Measurements from ENCODE around the gene LRMDA. TPM values are rescaled to one million over a fixed set of nuclear protein-coding genes. Genes with fewer than 3 reads are reported as not detected.

Gene LRMDA
- under 0.01 TPM in 1 of 2 replicates, not detected in the other for total RNA-seq (2012; rRNA removed)
- polyA plus RNA-seq (2012; rRNA removed) = 0.07 TPM in 1 of 2 replicates, not detected in the other
- 0.01 TPM in 1 of 2 replicates, not detected in the other for polyA plus RNA-seq (2012; cell fraction: cytosol; rRNA removed)
- not detected in 2 replicates for polyA plus RNA-seq (2012; cell fraction: nucleus; rRNA removed; ENCODE audit: low replicate concordance)
- Bru-seq, nascent RNA = percentile 17 among the genes with signal in this experiment
- BruChase-seq, experiment 1, labeled RNA remaining after a 6-hour chase = percentile 24 among the genes with signal in this experiment
- percentile 26 among the genes with signal in this experiment for BruChase-seq, experiment 2, labeled RNA remaining after a 2-hour chase
- long read RNA-seq = 0 reads

GRCh38 chr10:75431180-75432111, at the start of gene LRMDA:
TSS of gene LRMDA (plus strand) at chr10:75431624.
- in situ Hi-C loops (cut with MboI; ENCODE audit: low sequenced_read_pairs) = no loop called here
- H3K23ac ChIP-seq (ENCODE audit: low read depth, low read length) = no peak within 1 kb of the TSS
- H4K8ac ChIP-seq (ENCODE audit: low read depth in 2 of 2, low read length in 2 of 2) = no peak within 1 kb of the TSS; a peak in 1 of 4 replicates
- H3K9ac ChIP-seq (ENCODE audit: low read depth, low read length) = no peak within 1 kb of the TSS
- H3K9me3 ChIP-seq (ENCODE audit: control insufficient read depth, insufficient read depth, low read length) = no peaks in the 10 kb centered on the region
- no peak within 1 kb of the TSS for H2BK120ac ChIP-seq (ENCODE audit: low read depth, low read length)
- H3K9me1 ChIP-seq (ENCODE audit: insufficient read depth, low read length) = no peaks in the 10 kb centered on the region
- H2BK5ac ChIP-seq (ENCODE audit: low read depth, low read length, poor library complexity, severe bottlenecking) = no peak within 1 kb of the TSS
- no peak within 1 kb of the TSS for H4K5ac ChIP-seq (ENCODE audit: low read depth, low read length)
- intact Hi-C loops (cut with micrococcal nuclease) = no loop called here
- H2AFZ ChIP-seq (replicated peaks; ENCODE audit: low read length, poor library complexity) = peak within 1 kb of the TSS; percentile 71
- no peaks in the 10 kb centered on the region for H3K36me3 ChIP-seq (ENCODE audit: control insufficient read depth, insufficient read depth, low read length)
- H2AK9ac ChIP-seq (replicated peaks; ENCODE audit: low read depth, low read length, poor library complexity) = no peak within 1 kb of the TSS
- no peak within 1 kb of the TSS; the same call in 1 of the 2 replicates for H3K4me3 ChIP-seq (ENCODE audit: insufficient read depth, low read depth, low read length)
- dilution Hi-C loops (cut with HindIII; ENCODE audit: low sequenced_read_pairs, unreplicated experiment) = no loop called here
- no peak within 1 kb of the TSS for H2AK5ac ChIP-seq (ENCODE audit: low read depth, low read length)
- no peak within 1 kb of the TSS for H2BK15ac ChIP-seq (ENCODE audit: low read depth, low read length)
- DNase-seq (no peak), ATAC-seq (ENCODE audit: low read depth) (peak; percentile 46)
- H4K91ac ChIP-seq (ENCODE audit: insufficient read depth, low read depth, low read length) = no peak within 1 kb of the TSS
- no peak within 1 kb of the TSS; the same call in 1 of the 2 replicates for H3K27ac ChIP-seq (ENCODE audit: insufficient read depth, low read length)
- no peak within 1 kb of the TSS; the same call in 1 of the 2 replicates for H3K18ac ChIP-seq (ENCODE audit: low read depth, low read length)
- ChIA-PET POLR2A (ENCODE audit: unreplicated experiment) (no interaction called here), CTCF (no interaction called here)
- no peak within 1 kb of the TSS for H3K4ac ChIP-seq (ENCODE audit: low read depth, low read length)
- H2BK20ac ChIP-seq (ENCODE audit: low read depth, low read length) = no peak within 1 kb of the TSS
- H3K14ac ChIP-seq (replicated peaks; ENCODE audit: low read depth, low read length) = no peak within 1 kb of the TSS
- H3K4me1 ChIP-seq (ENCODE audit: control insufficient read depth, insufficient read depth, low read length) = peaks cover 6% of the 10 kb centered on the region; the same call in 1 of the 2 replicates
- peak within 1 kb of the TSS; percentile 33; the same call in 1 of the 2 replicates for H3K4me2 ChIP-seq (ENCODE audit: low read depth, low read length)
- no TSS peak for BruUV-seq (replicated peaks)
- H3K79me1 ChIP-seq (ENCODE audit: low read depth in 1 of 2, low read length in 2 of 2) = no peaks in the 10 kb centered on the region
- no peak within 1 kb of the TSS for H3K56ac ChIP-seq (ENCODE audit: extremely low read depth, insufficient read depth, low read length)
- TF ChIP-seq CHD1 (IDR thresholded peaks at IDR 0.05; ENCODE audit: low read depth, low read length) = no peak
- TF ChIP-seq CEBPB (IDR thresholded peaks at IDR 0.05; ENCODE audit: low read depth, low read length) = peak; percentile 28; the same call in 1 of the 2 replicates
- no peaks in the 10 kb centered on the region for H4K20me1 ChIP-seq (ENCODE audit: insufficient read depth, low read length)
- H3K27me3 ChIP-seq (ENCODE audit: control insufficient read depth, insufficient read depth, low read length) = peaks cover 25% of the 10 kb centered on the region
- 20% methylated on average over 48 of the region's 82 CpGs; no CpG with 5 or more reads in 1 of the 2 experiments for WGBS, 2 experiments (ENCODE audit: extremely low coverage in 2 of 2, insufficient read length in 1 of 2)

Data from IMR-90 (cell line).